ENCODE results near the gene BTAF1.

DNA sequence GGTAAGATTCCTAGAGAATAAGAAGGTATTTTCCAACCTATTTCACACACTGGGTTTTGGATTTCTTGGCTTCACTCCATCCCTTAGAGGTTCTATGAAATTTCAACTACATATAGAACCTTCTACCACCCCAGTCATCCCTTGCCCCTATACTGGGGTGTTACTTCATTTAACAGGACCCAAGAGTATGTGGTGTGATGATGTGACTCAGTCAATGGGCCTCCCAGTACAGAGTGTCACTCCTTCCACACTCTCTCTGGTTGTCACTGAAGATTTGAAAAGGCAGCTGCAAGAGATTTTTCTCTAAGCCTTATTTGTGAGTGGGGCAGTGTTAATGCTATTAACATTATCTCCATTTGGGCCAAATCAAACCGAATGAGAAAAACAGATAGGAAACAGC, 47.8 kb upstream of the BTAF1 start:
- TF ChIP-seq, protein P1, sequence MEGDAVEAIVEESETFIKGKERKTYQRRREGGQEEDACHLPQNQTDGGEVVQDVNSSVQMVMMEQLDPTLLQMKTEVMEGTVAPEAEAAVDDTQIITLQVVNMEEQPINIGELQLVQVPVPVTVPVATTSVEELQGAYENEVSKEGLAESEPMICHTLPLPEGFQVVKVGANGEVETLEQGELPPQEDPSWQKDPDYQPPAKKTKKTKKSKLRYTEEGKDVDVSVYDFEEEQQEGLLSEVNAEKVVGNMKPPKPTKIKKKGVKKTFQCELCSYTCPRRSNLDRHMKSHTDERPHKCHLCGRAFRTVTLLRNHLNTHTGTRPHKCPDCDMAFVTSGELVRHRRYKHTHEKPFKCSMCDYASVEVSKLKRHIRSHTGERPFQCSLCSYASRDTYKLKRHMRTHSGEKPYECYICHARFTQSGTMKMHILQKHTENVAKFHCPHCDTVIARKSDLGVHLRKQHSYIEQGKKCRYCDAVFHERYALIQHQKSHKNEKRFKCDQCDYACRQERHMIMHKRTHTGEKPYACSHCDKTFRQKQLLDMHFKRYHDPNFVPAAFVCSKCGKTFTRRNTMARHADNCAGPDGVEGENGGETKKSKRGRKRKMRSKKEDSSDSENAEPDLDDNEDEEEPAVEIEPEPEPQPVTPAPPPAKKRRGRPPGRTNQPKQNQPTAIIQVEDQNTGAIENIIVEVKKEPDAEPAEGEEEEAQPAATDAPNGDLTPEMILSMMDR (IDR thresholded peaks at IDR 0.05), result no peak
- TF ChIP-seq POLR2AphosphoS5 (IDR thresholded peaks at IDR 0.05), result no peak
